B cell (primary cell): ENCODE results near the gene CUL3. TPM values are rescaled to one million over a fixed set of nuclear protein-coding genes. Genes with fewer than 3 reads are reported as not detected.
A peak's percentile ranks its signal among the peaks of the same experiment; 100 is the strongest.

ENCODE experiments used
- ATAC-seq: fragments of 200-7000 bp; cut with Tn5 transposase; one replicate; pipeline ENCODE4 v1.10.0; 2021; ENCODE audit warnings: low read depth, mild to moderate bottlenecking, moderate number of reproducible peaks, moderate library complexity
- CTCF ChIA-PET: fragments of 350-600 bp; sonication (Branson Sonifier 250); formaldehyde crosslinking; loops from one replicate; lab custom pipeline; 2021; ENCODE audit warnings: antibody characterized with exemption, inconsistent platforms; lab: Charles Lee
- POLR2A ChIA-PET: fragments of 350-600 bp; sonication (Branson Sonifier 250); formaldehyde crosslinking; loops from one replicate; lab custom pipeline; 2021; ENCODE audit warnings: antibody characterized with exemption; lab: Charles Lee
- DNase-seq: peaks from one replicate; pipeline ENCODE4 v3.0.0; 2013
- H2AFZ ChIP-seq: 2 replicates; pipeline ENCODE4 v1.6.1; 2012; ENCODE audit warnings: mild to moderate bottlenecking, low read depth, low read length; ENCODE audit not compliant: insufficient read depth, poor library complexity, severe bottlenecking
- H3K27ac ChIP-seq, 2 donors: 1 replicate in 1 of 2; 2 replicates in 1 of 2; pipeline ENCODE4 v1.5.1; 2012 to 2013; ENCODE audit warnings: low read length in 2 of 2, mild to moderate bottlenecking in 2 of 2, moderate library complexity in 1 of 2
- H3K27me3 ChIP-seq, 4 experiments: fragments of 200-600 bp in 1 of 4; sonication (generic) in 1 of 4; replicated peaks in 1 of 4; 1 replicate in 2 of 4; 2 replicates in 2 of 4; pipeline versions ENCODE4 v1.6.1 to v1.7.0; 2013 to 2016; ENCODE audit warnings: low read length in 3 of 4, mild to moderate bottlenecking in 2 of 4, mixed read lengths in 1 of 4, moderate library complexity in 1 of 4; ENCODE audit not compliant: insufficient read depth in 4 of 4, control insufficient read depth in 3 of 4; ENCODE audit errors: control extremely low read depth in 1 of 4
- H3K36me3 ChIP-seq, 2 experiments: replicated peaks in 1 of 2; 1 replicate in 1 of 2; 2 replicates in 1 of 2; pipeline versions ENCODE4 v1.6.1 to v1.7.1; 2013; ENCODE audit warnings: low read length in 1 of 2; ENCODE audit not compliant: insufficient read depth in 2 of 2, control insufficient read depth in 1 of 2; ENCODE audit errors: control extremely low read depth in 1 of 2, extremely low read depth in 1 of 2
- H3K4me1 ChIP-seq, 2 donors: fragments of 200-600 bp in 1 of 2; sonication (generic) in 1 of 2; 1 replicate in 1 of 2; 2 replicates in 1 of 2; pipeline versions ENCODE4 v1.5.1 to v1.6.1; 2013 to 2017; ENCODE audit warnings: low read length in 2 of 2; ENCODE audit not compliant: control insufficient read depth in 2 of 2, insufficient read depth in 2 of 2
- H3K4me2 ChIP-seq: replicated peaks from 2 replicates; pipeline ENCODE3; 2012; ENCODE audit warnings: mild to moderate bottlenecking, low read depth, low read length; ENCODE audit not compliant: poor library complexity, severe bottlenecking
- H3K4me3 ChIP-seq, 5 experiments: fragments of 200-600 bp in 1 of 5; sonication (generic) in 1 of 5; 1 replicate in 3 of 5; 2 replicates in 2 of 5; pipeline versions ENCODE4 v1.5.1 to v1.7.0; 2011 to 2016; ENCODE audit warnings: low read length in 4 of 5, mild to moderate bottlenecking in 4 of 5, low read depth in 2 of 5, control low read depth in 1 of 5, moderate library complexity in 1 of 5; ENCODE audit not compliant: insufficient read depth in 1 of 5; ENCODE audit errors: control extremely low read depth in 1 of 5, extremely low read depth in 1 of 5
- H3K79me2 ChIP-seq: fragments of 200-600 bp; sonication (generic); one replicate; pipeline ENCODE4 v1.6.0; 2016; ENCODE audit warnings: low read length; ENCODE audit not compliant: control insufficient read depth, insufficient read depth
- H3K9ac ChIP-seq: fragments of 200-600 bp; sonication (generic); 2 replicates; pipeline ENCODE4 v1.6.1; 2017; ENCODE audit warnings: mild to moderate bottlenecking, low read length, moderate library complexity
- H3K9me3 ChIP-seq, 3 donors: one replicate each; pipeline versions ENCODE4 v1.6.1 to v1.7.1; 2013; ENCODE audit warnings: low read length in 2 of 3; ENCODE audit not compliant: control insufficient read depth in 2 of 3, insufficient read depth in 1 of 3; ENCODE audit errors: control extremely low read depth in 1 of 3
- H4K20me1 ChIP-seq: 2 replicates; pipeline ENCODE4 v1.6.0; 2012; ENCODE audit warnings: mild to moderate bottlenecking, low read length; ENCODE audit not compliant: insufficient read depth, control insufficient read depth, poor library complexity, severe bottlenecking
- H3K27ac Mint-ChIP-seq: one replicate; pipeline ENCODE4 v1.8.0; 2021; ENCODE audit warnings: mixed read lengths
- H3K27me3 Mint-ChIP-seq: one replicate; pipeline ENCODE4 v1.8.0; 2021; ENCODE audit warnings: mixed read lengths
- H3K4me1 Mint-ChIP-seq: one replicate; pipeline ENCODE4 v1.8.0; 2021; ENCODE audit warnings: mixed read lengths
- H3K4me3 Mint-ChIP-seq: one replicate; pipeline ENCODE4 v1.8.0; 2021; ENCODE audit warnings: mixed read lengths
- H3K9me3 Mint-ChIP-seq: one replicate; pipeline ENCODE4 v1.8.0; 2022; ENCODE audit warnings: mixed read lengths; ENCODE audit not compliant: insufficient read depth
- EZH2 ChIP-seq: IDR thresholded peaks from 2 replicates; pipeline ENCODE4 v1.6.1; 2012; ENCODE audit warnings: borderline replicate concordance, low read depth, mild to moderate bottlenecking, moderate library complexity, low read length; ENCODE audit not compliant: insufficient read depth, poor library complexity, severe bottlenecking
- WGBS: methylation state at CpG from one replicate; pipeline ENCODE4 v1.1.5; 2013; ENCODE audit warnings: missing lambda C conversion rate; ENCODE audit not compliant: insufficient coverage; 5-methylcytosine and 5-hydroxymethylcytosine counted together
- intact Hi-C: fragments of 100-400 bp; cut with micrococcal nuclease; formaldehyde crosslinking; loops from one replicate; pipeline ENCODE4 v1.10.0; 2022
- polyA plus RNA-seq: library from polyadenylated mRNA; depleted of rRNA; stranded (reverse); fragments of >200 nt; gene quantifications from 2 replicates; pipeline ENCODE4 v1.2.3, GENCODE V29; 2012
- total RNA-seq, 2 donors: library from RNA; stranded (reverse); fragments of 120-200 nt in 1 of 2; gene quantifications; 1 replicate in 1 of 2; 2 replicates in 1 of 2; pipeline versions ENCODE4 v1.2.3 to v1.2.4, GENCODE V29; 2013 to 2022
- TF ChIP-seq, protein P1 (sequence below): fragments of 200-600 bp; IDR thresholded peaks from one replicate; pipeline ENCODE4 v1.8.0; 2022; ENCODE audit warnings: antibody characterized with exemption, mild to moderate bottlenecking

The CUL3 gene
- total and polyA plus RNA-seq, 2 donors (not counting 1 experiment from before 2014, with no cell fraction given), result 31.1 to 138 TPM

- no peak for ATAC-seq
- intact Hi-C loops, result no loop called here
- Mint-ChIP-seq H3K27ac (no peak overlapping the region), H3K27me3 (peaks cover 6% of the 10 kb centered on the region), H3K4me1 (peaks cover 4% of the 10 kb centered on the region), H3K4me3 (no peak overlapping the region), H3K9me3 (no peaks in the 10 kb centered on the region)
- TF ChIP-seq, protein P1, sequence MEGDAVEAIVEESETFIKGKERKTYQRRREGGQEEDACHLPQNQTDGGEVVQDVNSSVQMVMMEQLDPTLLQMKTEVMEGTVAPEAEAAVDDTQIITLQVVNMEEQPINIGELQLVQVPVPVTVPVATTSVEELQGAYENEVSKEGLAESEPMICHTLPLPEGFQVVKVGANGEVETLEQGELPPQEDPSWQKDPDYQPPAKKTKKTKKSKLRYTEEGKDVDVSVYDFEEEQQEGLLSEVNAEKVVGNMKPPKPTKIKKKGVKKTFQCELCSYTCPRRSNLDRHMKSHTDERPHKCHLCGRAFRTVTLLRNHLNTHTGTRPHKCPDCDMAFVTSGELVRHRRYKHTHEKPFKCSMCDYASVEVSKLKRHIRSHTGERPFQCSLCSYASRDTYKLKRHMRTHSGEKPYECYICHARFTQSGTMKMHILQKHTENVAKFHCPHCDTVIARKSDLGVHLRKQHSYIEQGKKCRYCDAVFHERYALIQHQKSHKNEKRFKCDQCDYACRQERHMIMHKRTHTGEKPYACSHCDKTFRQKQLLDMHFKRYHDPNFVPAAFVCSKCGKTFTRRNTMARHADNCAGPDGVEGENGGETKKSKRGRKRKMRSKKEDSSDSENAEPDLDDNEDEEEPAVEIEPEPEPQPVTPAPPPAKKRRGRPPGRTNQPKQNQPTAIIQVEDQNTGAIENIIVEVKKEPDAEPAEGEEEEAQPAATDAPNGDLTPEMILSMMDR, result no peak
- TF ChIP-seq EZH2, result no peak
- H3K79me2 ChIP-seq, result no peaks in the 10 kb centered on the region
- WGBS, result 95% methylated on average over 3 of the region's 4 CpGs
- ChIA-PET CTCF (no interaction called here), POLR2A (no interaction called here)
- H3K9ac ChIP-seq, result no peak overlapping the region
- no peak overlapping the region for H3K27ac ChIP-seq
- peaks cover 0 to 12% (median 0%) of the 10 kb centered on the region in 3 donors for H3K9me3 ChIP-seq
- no peak overlapping the region for H2AFZ ChIP-seq
- no peaks in the 10 kb centered on the region for H3K36me3 ChIP-seq
- no peak overlapping the region for H3K4me3 ChIP-seq
- no peaks in the 10 kb centered on the region for H3K27me3 ChIP-seq
- H4K20me1 ChIP-seq, result no peaks in the 10 kb centered on the region
- no peak overlapping the region for H3K4me2 ChIP-seq
- no peaks in the 10 kb centered on the region for H3K4me1 ChIP-seq
- DNase-seq, result no peak
Observed at GRCh38 chr2:224427471-224427870, 157.7 kb downstream of the CUL3 start.

DNA sequence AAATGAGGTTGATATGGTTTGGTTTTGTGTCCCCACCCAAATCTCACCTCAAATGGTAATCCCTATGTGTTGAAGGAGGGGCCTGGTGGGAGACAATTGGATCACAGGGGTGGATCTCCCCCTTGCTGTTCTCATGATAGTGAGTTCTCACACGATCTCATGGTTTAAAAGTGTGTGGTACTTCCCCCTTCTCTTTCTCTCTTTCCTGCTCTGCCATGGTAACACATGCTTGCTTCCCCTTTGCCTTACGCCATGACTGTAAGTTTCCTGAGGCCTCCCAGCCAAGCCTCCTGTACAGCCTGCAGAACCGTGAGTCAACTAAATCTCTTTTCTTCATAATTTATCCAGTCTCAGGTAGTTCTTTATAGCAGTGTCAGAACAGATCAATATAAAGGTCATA, 158.5 kb downstream of the CUL3 start:
- Mint-ChIP-seq H3K27ac (no peak overlapping the region), H3K4me3 (no peak overlapping the region), H3K27me3 (no peaks in the 10 kb centered on the region), H3K9me3 (no peaks in the 10 kb centered on the region), H3K4me1 (peaks cover 4% of the 10 kb centered on the region)
- peaks cover 0 to 12% (median 0%) of the 10 kb centered on the region in 3 donors for H3K9me3 ChIP-seq
- POLR2A ChIA-PET, result no interaction called here
- peak overlapping the region; percentile 9 for H2AFZ ChIP-seq
- H4K20me1 ChIP-seq, result no peaks in the 10 kb centered on the region
- no peak overlapping the region for H3K4me3 ChIP-seq
- no peak for ATAC-seq
- no peak for DNase-seq
- no peak overlapping the region for H3K9ac ChIP-seq
- TF ChIP-seq EZH2, result no peak
- TF ChIP-seq, protein P1, result no peak
- WGBS, result no CpG with 5 or more reads among the region's 3 CpGs
- intact Hi-C loops, result no loop called here
- CTCF ChIA-PET, result no interaction called here
- no peaks in the 10 kb centered on the region for H3K36me3 ChIP-seq
- no peaks in the 10 kb centered on the region for H3K4me1 ChIP-seq
- H3K27me3 ChIP-seq, result no peaks in the 10 kb centered on the region
- H3K27ac ChIP-seq, result no peak overlapping the region
- no peaks in the 10 kb centered on the region for H3K79me2 ChIP-seq
- H3K4me2 ChIP-seq, result no peak overlapping the region
